Measurements from ENCODE around the gene MUC5AC.

GRCh38 chr11:1162491-1163311, 4.9 kb downstream of the MUC5AC start:
- TF ChIP-seq CTCF (conservative IDR thresholded peaks at IDR 0.05 in 1 of 2, IDR thresholded peaks at IDR 0.05 in 1 of 2; ENCODE audit: low read depth in 1 of 2, low read length in 2 of 2) (no peak), EZH2 (IDR thresholded peaks at IDR 0.05; ENCODE audit: low read length, missing control alignments) (no peak)
